CD4-positive, alpha-beta T cell treated with Interleukin-4 for 1 hour (primary cell): Measurements from ENCODE around the gene SOHLH2.

ENCODE experiments used
- DNase-seq, 2 donors: peaks; one replicate each; pipeline ENCODE4 v3.0.0-alpha.2; 2020 to 2022

SOHLH2 gene

GRCh38 chr13:36214163-36214921 lies at the start of gene SOHLH2:
Gene SOHLH2 (minus strand): TSS chr13:36214556. CDS start chr13:36214526, 30 bp downstream.
- DNase-seq = no peak

- no peak for DNase-seq
These were observed 47.6 kb upstream of the SOHLH2 start for GRCh38 chr13:36261976-36262375.

- DNase-seq = no peak
These were observed 46.7 kb upstream of the SOHLH2 start for GRCh38 chr13:36261011-36261410.

- DNase-seq = no peak
These were observed 45.2 kb upstream of the SOHLH2 start for GRCh38 chr13:36259361-36260137.

- no peak for DNase-seq
These were observed 44.5 kb upstream of the SOHLH2 start for GRCh38 chr13:36258831-36259230.

- DNase-seq = no peak
These were observed 37.2 kb upstream of the SOHLH2 start for GRCh38 chr13:36251526-36251925.

- DNase-seq = no peak
These were observed 36.7 kb upstream of the SOHLH2 start for GRCh38 chr13:36251017-36251416.

- DNase-seq = no peak
These were observed 34.3 kb upstream of the SOHLH2 start for GRCh38 chr13:36248700-36249099.

- no peak for DNase-seq
These were observed 30.6 kb upstream of the SOHLH2 start for GRCh38 chr13:36244990-36245389.

GRCh38 chr13:36244073-36244472 lies 29.7 kb upstream of the SOHLH2 start:
- no peak for DNase-seq

- no peak for DNase-seq
These were observed 28.4 kb upstream of the SOHLH2 start for GRCh38 chr13:36242761-36243160.

GRCh38 chr13:36231236-36231635 lies 16.9 kb upstream of the SOHLH2 start:
- no peak for DNase-seq

- DNase-seq = no peak
These were observed 10.4 kb upstream of the SOHLH2 start for GRCh38 chr13:36224730-36225129.

- DNase-seq = no peak
These were observed 5.5 kb upstream of the SOHLH2 start for GRCh38 chr13:36219883-36220282.

GRCh38 chr13:36217456-36217855 lies 3.1 kb upstream of the SOHLH2 start:
- no peak for DNase-seq

- no peak for DNase-seq
These were observed 1.6 kb downstream of the SOHLH2 start for GRCh38 chr13:36212789-36213188.

- DNase-seq = no peak
These were observed 2.8 kb downstream of the SOHLH2 start for GRCh38 chr13:36211567-36211966.

GRCh38 chr13:36210738-36211137 lies 3.6 kb downstream of the SOHLH2 start:
- no peak for DNase-seq

GRCh38 chr13:36207672-36208071 lies 6.7 kb downstream of the SOHLH2 start:
- DNase-seq = no peak

GRCh38 chr13:36193151-36193855 lies 21.1 kb downstream of the SOHLH2 start:
- no peak for DNase-seq

- DNase-seq = no peak
These were observed 22.2 kb downstream of the SOHLH2 start for GRCh38 chr13:36192166-36192565.

GRCh38 chr13:36190771-36191170 lies 23.6 kb downstream of the SOHLH2 start:
- DNase-seq = no peak

GRCh38 chr13:36188441-36188840 lies 25.9 kb downstream of the SOHLH2 start:
- no peak for DNase-seq

GRCh38 chr13:36183901-36184300 lies 30.5 kb downstream of the SOHLH2 start:
- DNase-seq = no peak
